Measurements from ENCODE around the gene AACS.

GRCh38 chr12:125070661-125071390 is 5.6 kb downstream of the AACS start:
- no peak for TF ChIP-seq YY1 (IDR thresholded peaks at IDR 0.05; ENCODE audit: insufficient read depth, insufficient read length)
- no peak for TF ChIP-seq SUZ12 (IDR thresholded peaks at IDR 0.05; ENCODE audit: extremely low read depth, insufficient read depth, insufficient read length)
- no peak for TF ChIP-seq ZNF274 (IDR thresholded peaks at IDR 0.05; ENCODE audit: low read depth, low read length)

Measured in NT2/D1 (cell line).